Ishikawa (cell line): ENCODE data around the gene PRKN.

Experiments used
- CEBPB ChIP-seq: IDR thresholded peaks from 2 replicates; pipeline ENCODE4 v1.6.1; 2012
- CREB1 ChIP-seq: IDR thresholded peaks from 2 replicates; pipeline ENCODE4 v1.6.1; 2012; ENCODE audit warnings: low read depth
- EP300 ChIP-seq: IDR thresholded peaks from 2 replicates; pipeline ENCODE4 v1.6.1; 2012; ENCODE audit warnings: borderline replicate concordance
- RAD21 ChIP-seq: IDR thresholded peaks from 2 replicates; pipeline ENCODE4 v1.6.1; 2012; ENCODE audit warnings: low read depth
- TAF1 ChIP-seq: IDR thresholded peaks from 2 replicates; pipeline ENCODE4 v1.6.1; 2012; ENCODE audit warnings: low read depth, mild to moderate bottlenecking
- TEAD4 ChIP-seq: IDR thresholded peaks from 2 replicates; pipeline ENCODE4 v1.6.1; 2012
- YY1 ChIP-seq: IDR thresholded peaks from 2 replicates; pipeline ENCODE4 v1.6.1; 2012; ENCODE audit warnings: low read depth
- ZBTB7A ChIP-seq: IDR thresholded peaks from 2 replicates; pipeline ENCODE4 v1.6.1; 2012; ENCODE audit warnings: low read depth
- TF ChIP-seq, protein P1 (sequence below): IDR thresholded peaks from 2 replicates; pipeline ENCODE4 v1.6.1; 2012
- TF ChIP-seq, protein P2 (sequence below): IDR thresholded peaks from 2 replicates; pipeline ENCODE4 v1.6.1; 2012; ENCODE audit warnings: low read depth, mild to moderate bottlenecking

DNA sequence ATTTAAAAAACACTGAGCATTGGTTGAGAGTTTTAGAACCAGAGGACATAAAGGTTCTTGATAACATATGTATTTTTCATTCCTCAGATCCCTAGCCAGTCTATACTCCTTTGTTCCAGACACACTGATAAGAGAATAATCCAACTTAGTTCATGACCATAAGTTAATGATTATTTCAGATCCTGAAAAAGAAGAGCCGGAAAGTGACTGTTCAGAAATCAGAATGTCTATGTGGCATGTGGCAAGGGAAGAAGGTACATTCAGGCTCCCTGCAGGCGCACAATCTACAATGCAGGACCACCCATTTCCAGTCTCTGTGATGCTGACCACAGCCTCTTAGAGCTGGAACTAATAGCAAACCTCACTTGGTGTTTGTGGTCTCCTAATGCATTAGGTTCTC, 787.0 kb downstream of the PRKN start:
- no peak for TF ChIP-seq EP300
- TF ChIP-seq RAD21: no peak
- TF ChIP-seq CREB1: no peak
- TF ChIP-seq TAF1: no peak
- TF ChIP-seq, protein P1, sequence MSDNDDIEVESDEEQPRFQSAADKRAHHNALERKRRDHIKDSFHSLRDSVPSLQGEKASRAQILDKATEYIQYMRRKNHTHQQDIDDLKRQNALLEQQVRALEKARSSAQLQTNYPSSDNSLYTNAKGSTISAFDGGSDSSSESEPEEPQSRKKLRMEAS: no peak
- TF ChIP-seq CEBPB: no peak
- no peak for TF ChIP-seq TEAD4
- TF ChIP-seq, protein P2, sequence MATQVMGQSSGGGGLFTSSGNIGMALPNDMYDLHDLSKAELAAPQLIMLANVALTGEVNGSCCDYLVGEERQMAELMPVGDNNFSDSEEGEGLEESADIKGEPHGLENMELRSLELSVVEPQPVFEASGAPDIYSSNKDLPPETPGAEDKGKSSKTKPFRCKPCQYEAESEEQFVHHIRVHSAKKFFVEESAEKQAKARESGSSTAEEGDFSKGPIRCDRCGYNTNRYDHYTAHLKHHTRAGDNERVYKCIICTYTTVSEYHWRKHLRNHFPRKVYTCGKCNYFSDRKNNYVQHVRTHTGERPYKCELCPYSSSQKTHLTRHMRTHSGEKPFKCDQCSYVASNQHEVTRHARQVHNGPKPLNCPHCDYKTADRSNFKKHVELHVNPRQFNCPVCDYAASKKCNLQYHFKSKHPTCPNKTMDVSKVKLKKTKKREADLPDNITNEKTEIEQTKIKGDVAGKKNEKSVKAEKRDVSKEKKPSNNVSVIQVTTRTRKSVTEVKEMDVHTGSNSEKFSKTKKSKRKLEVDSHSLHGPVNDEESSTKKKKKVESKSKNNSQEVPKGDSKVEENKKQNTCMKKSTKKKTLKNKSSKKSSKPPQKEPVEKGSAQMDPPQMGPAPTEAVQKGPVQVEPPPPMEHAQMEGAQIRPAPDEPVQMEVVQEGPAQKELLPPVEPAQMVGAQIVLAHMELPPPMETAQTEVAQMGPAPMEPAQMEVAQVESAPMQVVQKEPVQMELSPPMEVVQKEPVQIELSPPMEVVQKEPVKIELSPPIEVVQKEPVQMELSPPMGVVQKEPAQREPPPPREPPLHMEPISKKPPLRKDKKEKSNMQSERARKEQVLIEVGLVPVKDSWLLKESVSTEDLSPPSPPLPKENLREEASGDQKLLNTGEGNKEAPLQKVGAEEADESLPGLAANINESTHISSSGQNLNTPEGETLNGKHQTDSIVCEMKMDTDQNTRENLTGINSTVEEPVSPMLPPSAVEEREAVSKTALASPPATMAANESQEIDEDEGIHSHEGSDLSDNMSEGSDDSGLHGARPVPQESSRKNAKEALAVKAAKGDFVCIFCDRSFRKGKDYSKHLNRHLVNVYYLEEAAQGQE: no peak
- TF ChIP-seq ZBTB7A: no peak
- TF ChIP-seq YY1: no peak
